GM21515 (cell line): ENCODE results near the gene MOSMO.
"Not testable (repeated sequence)": the region's sequence is repeated elsewhere in the genome, so short reads cannot be mapped to it uniquely, and the experiment has no call there.

Source experiments
- ATAC-seq: cut with Tn5 transposase; IDR thresholded peaks from one replicate; pipeline ENCODE4 v1.9.1; 2021; ENCODE audit not compliant: unreplicated experiment

Gene MOSMO

GRCh38 chr16:22043882-22044281 lies 36.0 kb downstream of the MOSMO start:
- ATAC-seq, result not testable (repeated sequence)

GRCh38 chr16:22045888-22046287 lies 38.0 kb downstream of the MOSMO start:
- ATAC-seq, result not testable (repeated sequence)

GRCh38 chr16:22050963-22051362 lies 43.1 kb downstream of the MOSMO start:
- ATAC-seq, result no peak

- no peak for ATAC-seq
These were observed 45.1 kb downstream of the MOSMO start for GRCh38 chr16:22052980-22053379.

- ATAC-seq, result no peak
These were observed 46.0 kb downstream of the MOSMO start for GRCh38 chr16:22053921-22054341.

- no peak for ATAC-seq
These were observed 47.1 kb downstream of the MOSMO start for GRCh38 chr16:22054847-22055590.

- no peak for ATAC-seq
These were observed 48.0 kb downstream of the MOSMO start for GRCh38 chr16:22055881-22056280.

- no peak for ATAC-seq
These were observed 56.1 kb downstream of the MOSMO start for GRCh38 chr16:22063888-22064467.

- ATAC-seq, result no peak
These were observed 57.3 kb downstream of the MOSMO start for GRCh38 chr16:22065252-22065651.

GRCh38 chr16:22070361-22071330 lies 62.7 kb downstream of the MOSMO start:
- ATAC-seq, result no peak

GRCh38 chr16:22071331-22071910 lies 63.5 kb downstream of the MOSMO start:
- no peak for ATAC-seq

- no peak for ATAC-seq
These were observed 65.4 kb downstream of the MOSMO start for GRCh38 chr16:22073350-22073749.

GRCh38 chr16:22075043-22075757 lies 67.3 kb downstream of the MOSMO start:
- no peak for ATAC-seq

- no peak for ATAC-seq
These were observed 67.9 kb downstream of the MOSMO start for GRCh38 chr16:22075776-22076175.

- ATAC-seq, result no peak
These were observed 69.9 kb downstream of the MOSMO start for GRCh38 chr16:22077700-22078313.

GRCh38 chr16:22078656-22079055 lies 70.7 kb downstream of the MOSMO start:
- ATAC-seq, result no peak

- no peak for ATAC-seq
These were observed 73.1 kb downstream of the MOSMO start for GRCh38 chr16:22081050-22081449.

- no peak for ATAC-seq
These were observed 78.5 kb downstream of the MOSMO start for GRCh38 chr16:22086440-22086839.

- ATAC-seq, result no peak
These were observed 80.7 kb downstream of the MOSMO start for GRCh38 chr16:22088642-22089041.

GRCh38 chr16:22089910-22090309 lies 82.0 kb downstream of the MOSMO start:
- ATAC-seq, result no peak
